HG02798 (cell line): ENCODE results near the gene NDUFAF8.

Experiments used
- ATAC-seq: cut with Tn5 transposase; IDR thresholded peaks from one replicate; pipeline ENCODE4 v1.9.1; 2021; ENCODE audit warnings: mild to moderate bottlenecking; ENCODE audit not compliant: unreplicated experiment, poor library complexity

Gene NDUFAF8

GRCh38 chr17:81287741-81288430 is 48.8 kb downstream of the NDUFAF8 start:
- ATAC-seq, result no peak

- no peak for ATAC-seq
These were observed 49.6 kb downstream of the NDUFAF8 start for GRCh38 chr17:81288715-81289114.

- ATAC-seq, result no peak
These were observed 50.5 kb downstream of the NDUFAF8 start for GRCh38 chr17:81289627-81290026.

- ATAC-seq, result no peak
These were observed 51.1 kb downstream of the NDUFAF8 start for GRCh38 chr17:81290230-81290629.
